ENCODE data around the gene MED25.

GRCh38 chr19:49863935-49864320 lies 45.8 kb downstream of the MED25 start:
- TF ChIP-seq CTCF (IDR thresholded peaks at IDR 0.05; ENCODE audit: insufficient read depth, low read length, poor library complexity, severe bottlenecking) (no peak), EZH2phosphoT487 (conservative IDR thresholded peaks at IDR 0.05; ENCODE audit: low read length) (no peak)
